HL-60/S4 treated with phorbol 12-myristate 13-acetate at 8.2 ng/mL for 4 days and 3 days (cell line): ENCODE measurements around the gene LGI2.
"Not testable (repeated sequence)": the region's sequence is repeated elsewhere in the genome, so short reads cannot be mapped to it uniquely, and the experiment has no call there.

Experiments
- in situ Hi-C: fragments of 300-500 bp; cut with MboI; formaldehyde crosslinking; loops from 2 replicates; pipeline ENCODE4 v1.15.0; 2022; ENCODE audit warnings: low sequenced_read_pairs

The LGI2 gene

GRCh38 chr4:25050370-25051078, 19.8 kb upstream of the LGI2 start:
- in situ Hi-C loops, result no loop called here

DNA sequence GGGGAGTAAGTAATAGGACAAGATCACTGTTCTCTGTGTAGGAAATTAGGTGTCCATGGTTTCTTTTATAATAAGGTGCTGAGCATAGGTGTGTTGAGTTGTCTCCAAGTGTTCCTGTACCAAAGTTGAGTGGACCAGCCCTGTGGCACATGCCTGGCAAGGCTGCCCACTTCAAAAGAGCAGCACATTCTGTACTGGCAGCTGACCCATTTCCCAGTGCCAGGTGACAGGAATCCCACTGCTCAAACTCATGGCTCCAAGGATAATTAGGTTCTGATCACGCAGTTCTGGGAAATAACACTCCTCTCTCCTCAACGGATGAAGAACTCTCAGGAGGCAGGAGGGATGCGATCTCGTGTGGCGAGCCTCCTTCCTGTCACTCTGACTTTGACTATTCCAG, 12.8 kb upstream of the LGI2 start:
- in situ Hi-C loops, result no loop called here

DNA sequence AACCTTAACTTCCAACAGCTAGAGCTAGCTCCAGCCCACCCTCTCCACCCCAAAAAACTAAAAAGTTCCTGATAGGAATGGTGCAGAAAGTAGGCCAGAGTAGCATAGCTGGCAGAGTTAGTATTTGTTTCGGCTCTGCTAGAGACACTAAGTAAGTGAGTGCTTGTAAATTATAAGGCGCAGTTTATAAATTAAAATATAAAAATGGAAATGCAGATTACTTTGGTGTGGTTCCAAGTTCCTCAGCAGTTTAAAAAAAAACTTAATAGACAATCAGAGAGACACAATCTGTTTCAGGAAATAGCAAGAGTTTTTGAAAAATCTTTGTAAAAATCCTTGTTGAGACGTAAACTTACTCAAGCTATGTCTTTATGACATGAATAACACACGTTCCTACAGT, 2.8 kb upstream of the LGI2 start:
- in situ Hi-C loops, result no loop called here

GRCh38 chr4:25032126-25032525, 1.4 kb upstream of the LGI2 start:
- in situ Hi-C loops, result no loop called here

DNA sequence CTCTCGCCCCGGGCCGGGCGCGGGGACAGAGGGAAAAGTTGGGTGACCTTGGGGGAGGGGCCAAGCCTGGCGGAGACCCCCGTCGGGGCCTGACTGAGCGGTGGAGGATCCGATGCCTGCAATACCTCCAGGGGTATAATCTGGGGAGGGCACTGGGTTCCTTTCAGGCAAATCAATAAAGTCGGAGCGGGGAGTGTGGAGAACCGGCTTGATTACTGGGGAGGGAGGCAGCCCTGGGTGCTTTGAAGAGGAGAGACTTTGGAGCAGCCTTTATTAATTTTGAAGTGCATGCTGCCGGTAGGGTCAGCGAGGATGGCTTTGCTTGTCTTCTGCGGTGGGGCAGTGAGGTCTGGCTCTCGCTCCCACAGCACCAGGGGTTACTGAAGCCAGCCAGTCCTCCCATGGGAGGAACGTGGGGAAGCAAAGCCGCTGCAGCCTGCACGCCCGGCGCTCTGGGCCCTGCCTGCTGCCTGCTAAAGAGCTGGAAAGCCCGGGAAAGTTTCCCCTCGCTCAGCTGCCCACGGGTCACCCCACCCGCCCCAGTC, 403 bp upstream of the LGI2 start:
- in situ Hi-C loops, result no loop called here

- in situ Hi-C loops, result no loop called here
These were observed 1.1 kb downstream of the LGI2 start for GRCh38 chr4:25029479-25030276.

DNA sequence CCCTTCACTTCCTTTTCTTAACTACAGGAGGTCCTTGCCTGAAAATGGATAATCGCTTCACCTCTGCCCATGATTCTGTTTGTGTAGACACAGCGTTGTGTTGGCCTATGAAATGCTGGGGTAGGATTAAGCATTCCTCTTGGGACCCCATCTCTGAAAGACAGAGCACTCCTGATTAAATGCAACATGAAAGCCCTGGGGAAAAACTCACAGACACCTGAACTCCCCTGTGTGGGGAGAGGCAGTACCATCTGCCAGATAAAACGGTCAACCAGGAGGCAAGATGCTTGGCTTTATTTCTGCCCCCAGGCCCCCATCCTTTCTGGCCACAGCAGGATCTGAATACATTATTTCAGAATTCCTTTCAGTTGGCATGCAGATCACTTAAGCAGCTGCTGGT, 1.9 kb downstream of the LGI2 start:
- in situ Hi-C loops, result no loop called here

DNA sequence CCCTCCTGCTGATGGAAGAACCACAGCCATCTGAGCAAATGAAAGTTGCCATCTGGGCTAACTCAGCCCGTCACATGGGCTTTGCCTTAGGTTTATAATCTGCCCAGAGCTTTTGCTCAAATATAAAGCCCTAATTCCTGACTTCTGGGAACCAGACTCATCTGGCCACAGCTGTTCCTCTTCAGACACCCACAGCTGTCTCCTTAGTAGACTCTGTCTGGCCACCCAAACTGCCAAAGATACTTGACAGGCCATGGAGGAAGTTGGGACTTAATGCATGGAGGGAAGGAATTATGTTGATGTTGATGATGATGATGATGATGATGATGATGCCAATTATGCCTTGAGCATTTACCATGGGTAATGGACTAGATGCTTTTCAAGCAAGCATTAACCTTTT, 8.0 kb downstream of the LGI2 start:
- in situ Hi-C loops, result no loop called here

- in situ Hi-C loops, result no loop called here
These were observed 9.5 kb downstream of the LGI2 start for GRCh38 chr4:25021216-25021615.

- in situ Hi-C loops, result no loop called here
These were observed 10.5 kb downstream of the LGI2 start for GRCh38 chr4:25020236-25020635.

DNA sequence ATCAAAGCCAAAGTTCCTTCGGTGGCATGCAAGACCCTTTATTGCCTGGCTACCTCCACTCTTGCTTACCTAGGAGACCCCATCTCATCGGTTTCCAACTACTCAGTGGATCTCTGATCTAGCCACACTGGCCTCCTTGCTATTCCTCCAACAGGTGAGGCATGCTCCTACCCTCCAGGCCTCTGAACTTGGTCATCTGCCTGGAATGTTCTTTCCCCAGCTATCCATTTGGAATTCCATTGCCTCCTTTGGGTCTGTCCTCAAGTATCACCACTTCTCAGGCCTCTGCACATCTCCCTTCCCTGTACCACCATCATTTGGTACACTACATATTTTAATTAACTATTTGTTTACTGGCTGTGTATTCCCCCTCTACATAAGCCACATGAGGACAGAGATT, 11.2 kb downstream of the LGI2 start:
- in situ Hi-C loops, result no loop called here

- in situ Hi-C loops, result no loop called here
These were observed 15.7 kb downstream of the LGI2 start for GRCh38 chr4:25015012-25015411.

DNA sequence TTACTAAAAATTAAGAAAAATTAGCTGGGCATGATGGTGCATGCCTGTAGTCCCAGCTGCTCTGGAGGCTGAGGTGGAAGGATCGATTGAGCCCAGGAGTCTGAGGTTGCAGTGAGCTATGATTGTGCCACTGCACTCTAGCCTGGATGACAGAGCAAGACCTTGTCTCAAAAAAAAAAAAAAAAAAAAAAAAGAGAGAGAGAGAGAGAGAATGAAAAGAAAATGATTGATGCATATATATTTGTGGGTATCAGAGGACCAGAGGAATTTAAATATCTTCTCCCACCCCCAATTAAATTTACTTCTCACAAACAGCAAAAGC, 16.1 kb downstream of the LGI2 start:
- in situ Hi-C loops, result not testable (repeated sequence)

GRCh38 chr4:25013756-25014661, 16.7 kb downstream of the LGI2 start:
- in situ Hi-C loops, result no loop called here

GRCh38 chr4:25012655-25013054, 18.1 kb downstream of the LGI2 start:
- in situ Hi-C loops, result no loop called here

GRCh38 chr4:25011135-25011866, 19.4 kb downstream of the LGI2 start:
- in situ Hi-C loops, result no loop called here

GRCh38 chr4:25007598-25007997, 23.1 kb downstream of the LGI2 start:
- in situ Hi-C loops, result no loop called here

DNA sequence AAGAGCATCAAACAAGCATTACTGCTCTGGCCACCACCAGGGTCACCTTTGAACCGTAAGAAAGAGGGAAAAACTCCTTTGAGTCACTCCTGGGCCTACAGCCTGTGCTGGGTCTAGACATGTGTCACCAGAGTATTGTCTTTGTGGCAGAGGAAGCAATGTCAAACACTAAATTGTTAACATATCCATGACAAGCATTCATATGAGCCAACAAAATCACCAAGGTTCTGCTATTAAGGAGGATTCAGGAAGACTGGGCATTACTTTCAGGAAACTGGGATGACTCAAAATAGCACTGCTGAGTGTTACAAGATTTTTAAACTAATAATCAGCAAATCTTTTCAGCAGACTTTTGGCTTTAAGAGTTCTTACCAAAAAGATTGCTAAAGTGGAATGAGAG, 28.1 kb downstream of the LGI2 start:
- in situ Hi-C loops, result no loop called here

DNA sequence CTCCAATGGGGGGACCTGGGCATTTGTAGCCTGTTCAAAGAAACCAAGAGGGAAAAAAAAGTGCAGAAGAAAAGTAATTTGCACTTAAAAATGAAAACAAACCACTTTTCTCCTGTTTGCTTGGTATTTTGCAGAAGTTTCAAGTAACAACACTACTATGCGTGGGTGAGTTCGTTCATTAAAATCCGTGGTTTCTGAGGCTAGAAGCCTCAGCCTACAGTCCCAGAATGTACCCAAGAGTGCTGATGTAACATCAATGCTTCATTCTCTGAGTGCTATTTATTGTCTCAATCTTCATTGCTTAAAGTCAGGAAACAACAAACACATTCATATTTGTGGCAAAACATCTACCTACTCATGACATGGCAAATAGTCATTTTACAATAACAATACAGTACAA, 29.2 kb downstream of the LGI2 start:
- in situ Hi-C loops, result no loop called here

DNA sequence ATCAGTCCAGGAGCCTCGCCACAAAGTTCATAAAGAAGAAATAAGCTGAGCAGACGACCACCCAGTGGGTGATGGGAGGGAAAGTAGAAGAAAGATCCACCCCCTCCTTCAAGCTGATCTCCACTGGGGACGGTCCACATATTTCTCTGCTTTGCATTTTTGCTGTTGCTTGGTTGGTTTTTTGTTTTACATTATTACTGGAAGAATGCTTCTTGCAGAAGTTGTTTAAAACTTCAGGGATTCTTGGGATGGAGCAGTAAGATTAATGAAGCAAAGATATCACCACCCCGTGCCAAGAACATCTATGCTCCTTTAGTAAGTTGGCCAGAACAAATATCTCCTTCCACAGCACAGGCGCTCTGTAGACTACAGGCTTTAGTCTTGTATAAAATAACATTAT, 30.1 kb downstream of the LGI2 start:
- in situ Hi-C loops, result no loop called here
